Measurements from ENCODE around the gene TGFB3.

TGFB3 gene

GRCh38 chr14:75971509-75971908 lies 10.3 kb downstream of the TGFB3 start:
- TF ChIP-seq, protein P1, sequence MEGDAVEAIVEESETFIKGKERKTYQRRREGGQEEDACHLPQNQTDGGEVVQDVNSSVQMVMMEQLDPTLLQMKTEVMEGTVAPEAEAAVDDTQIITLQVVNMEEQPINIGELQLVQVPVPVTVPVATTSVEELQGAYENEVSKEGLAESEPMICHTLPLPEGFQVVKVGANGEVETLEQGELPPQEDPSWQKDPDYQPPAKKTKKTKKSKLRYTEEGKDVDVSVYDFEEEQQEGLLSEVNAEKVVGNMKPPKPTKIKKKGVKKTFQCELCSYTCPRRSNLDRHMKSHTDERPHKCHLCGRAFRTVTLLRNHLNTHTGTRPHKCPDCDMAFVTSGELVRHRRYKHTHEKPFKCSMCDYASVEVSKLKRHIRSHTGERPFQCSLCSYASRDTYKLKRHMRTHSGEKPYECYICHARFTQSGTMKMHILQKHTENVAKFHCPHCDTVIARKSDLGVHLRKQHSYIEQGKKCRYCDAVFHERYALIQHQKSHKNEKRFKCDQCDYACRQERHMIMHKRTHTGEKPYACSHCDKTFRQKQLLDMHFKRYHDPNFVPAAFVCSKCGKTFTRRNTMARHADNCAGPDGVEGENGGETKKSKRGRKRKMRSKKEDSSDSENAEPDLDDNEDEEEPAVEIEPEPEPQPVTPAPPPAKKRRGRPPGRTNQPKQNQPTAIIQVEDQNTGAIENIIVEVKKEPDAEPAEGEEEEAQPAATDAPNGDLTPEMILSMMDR (IDR thresholded peaks at IDR 0.05; ENCODE audit: low read depth, low read length) = no peak

DNA sequence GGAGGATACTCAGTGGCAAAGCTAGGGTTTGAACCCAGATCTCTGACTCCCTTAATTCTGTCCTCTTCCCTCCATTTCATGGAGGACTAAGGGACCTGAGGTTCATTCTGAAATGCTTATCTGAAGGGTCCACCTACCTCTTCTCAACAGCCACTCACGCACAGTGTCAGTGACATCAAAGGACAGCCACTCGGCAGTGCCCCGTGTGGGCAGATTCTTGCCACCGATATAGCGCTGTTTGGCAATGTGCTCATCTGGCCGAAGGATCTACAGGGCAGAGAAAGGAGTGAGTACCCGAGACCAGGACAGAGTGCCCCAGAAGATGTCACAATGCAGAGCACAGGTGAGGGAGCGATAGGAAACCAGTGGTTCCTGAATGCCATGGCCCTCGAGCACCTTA lies 10.8 kb downstream of the TGFB3 start:
- TF ChIP-seq, protein P1 (IDR thresholded peaks at IDR 0.05; ENCODE audit: low read depth, low read length) = no peak
- no peak for DNase-seq (ENCODE audit: extremely low read depth, low read depth)

More at GRCh38 chr14:75971509-75971908, 10.3 kb downstream of the TGFB3 start:
- DNase-seq (ENCODE audit: extremely low read depth, low read depth) = no peak

GRCh38 chr14:75969891-75970290 lies 11.9 kb downstream of the TGFB3 start:
- no peak for DNase-seq (ENCODE audit: extremely low read depth, low read depth)
- TF ChIP-seq, protein P1 (IDR thresholded peaks at IDR 0.05; ENCODE audit: low read depth, low read length) = no peak

- DNase-seq (ENCODE audit: extremely low read depth, low read depth) = no peak
- TF ChIP-seq, protein P1 (IDR thresholded peaks at IDR 0.05; ENCODE audit: low read depth, low read length) = no peak
These were observed 12.7 kb downstream of the TGFB3 start for GRCh38 chr14:75969126-75969525.

DNA sequence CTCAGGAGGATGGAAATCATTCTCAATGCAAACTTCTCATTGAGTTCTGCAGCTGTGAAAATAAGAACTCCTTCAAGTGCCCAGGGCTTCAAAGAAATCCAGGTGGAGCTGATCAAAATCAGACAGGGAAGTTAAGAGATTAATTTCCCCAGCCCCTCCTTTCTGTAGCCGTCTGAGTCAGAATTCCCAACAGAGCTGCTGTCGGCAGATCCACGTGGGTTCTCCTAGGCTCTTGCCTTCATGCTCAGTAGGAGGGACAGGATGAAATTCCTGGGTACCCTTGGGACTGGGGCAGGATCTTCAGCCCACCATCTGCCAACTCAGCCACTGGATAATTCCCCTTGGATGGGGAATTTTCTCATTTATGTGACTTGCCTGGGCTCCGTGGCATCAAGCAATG lies 13.3 kb downstream of the TGFB3 start:
- no peak for DNase-seq (ENCODE audit: extremely low read depth, low read depth)
- TF ChIP-seq, protein P1 (IDR thresholded peaks at IDR 0.05; ENCODE audit: low read depth, low read length) = no peak

- DNase-seq (ENCODE audit: extremely low read depth, low read depth) = no peak
These were observed 13.9 kb downstream of the TGFB3 start for GRCh38 chr14:75967866-75968265.

GRCh38 chr14:75961662-75962061 lies 20.1 kb downstream of the TGFB3 start:
- TF ChIP-seq, protein P1 (IDR thresholded peaks at IDR 0.05; ENCODE audit: low read depth, low read length) = no peak
- no peak for DNase-seq (ENCODE audit: extremely low read depth, low read depth)

More at GRCh38 chr14:75967866-75968265, 13.9 kb downstream of the TGFB3 start:
- TF ChIP-seq, protein P1 (IDR thresholded peaks at IDR 0.05; ENCODE audit: low read depth, low read length) = no peak

Data from AG09319 (cell line).